HG02759 (cell line): ENCODE data around the gene PAX2.

Experiments
- ATAC-seq: cut with Tn5 transposase; IDR thresholded peaks from one replicate; pipeline ENCODE4 v1.9.1; 2021; ENCODE audit warnings: mild to moderate bottlenecking, moderate library complexity; ENCODE audit not compliant: unreplicated experiment

The PAX2 gene

DNA sequence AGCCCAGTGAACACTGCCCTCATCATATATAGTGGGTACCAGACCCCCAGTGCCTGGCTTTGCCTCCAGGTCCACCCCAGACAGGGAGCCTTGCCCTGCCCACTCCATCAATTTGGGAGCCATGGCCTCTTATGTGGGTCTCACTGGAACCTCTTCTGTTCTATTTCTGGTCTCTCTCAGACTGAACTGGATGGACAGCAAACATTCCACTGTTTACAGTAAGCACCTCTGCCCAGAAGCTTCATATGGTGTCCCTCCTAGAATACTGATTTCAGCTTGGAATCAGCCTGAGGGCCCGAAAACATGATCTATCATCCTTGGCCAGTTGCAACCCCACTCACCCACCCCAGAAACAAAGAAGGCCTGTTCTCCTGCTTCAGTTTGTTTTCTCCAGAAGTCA lies 86.4 kb downstream of the PAX2 start:
- ATAC-seq = no peak

DNA sequence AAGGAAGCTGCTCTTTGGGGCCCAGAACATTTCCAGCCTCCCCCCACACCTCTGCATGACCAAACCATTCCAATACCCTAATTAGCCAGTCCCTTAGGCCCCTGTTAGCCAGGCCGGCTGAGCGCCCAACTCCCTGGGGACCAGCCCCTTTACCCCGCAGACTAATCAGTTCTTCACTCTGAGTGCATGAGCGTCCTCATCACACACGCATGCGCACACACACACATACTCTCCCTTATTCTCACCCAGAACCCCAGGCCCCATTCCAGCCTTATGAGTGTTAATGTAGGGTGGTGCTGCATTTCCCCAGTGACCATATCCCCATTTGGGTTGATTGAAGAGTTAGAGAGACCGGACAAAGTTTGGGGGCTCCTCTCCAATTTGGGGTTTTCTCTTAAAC lies 90.4 kb downstream of the PAX2 start:
- ATAC-seq = no peak

GRCh38 chr10:100836891-100837290 lies 91.5 kb downstream of the PAX2 start:
- no peak for ATAC-seq

DNA sequence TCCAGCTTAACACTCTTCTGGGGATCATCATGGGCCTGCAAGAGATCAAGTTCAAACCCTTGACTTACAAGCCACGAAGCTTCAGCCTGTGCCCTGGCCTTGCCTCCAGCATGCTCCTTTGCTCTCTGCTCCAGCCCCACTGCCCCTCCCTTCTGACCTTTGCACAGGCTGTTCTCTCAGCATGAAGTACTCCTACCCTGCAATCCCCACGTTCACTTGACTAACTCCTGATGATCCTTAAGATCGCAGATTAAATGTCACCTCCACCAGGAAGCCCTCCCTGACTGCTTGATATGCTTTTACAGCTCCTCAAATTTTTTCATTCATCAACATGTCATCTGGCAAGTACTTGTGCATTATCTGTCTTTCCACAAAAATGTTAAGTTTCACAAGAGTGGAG lies 91.9 kb downstream of the PAX2 start:
- ATAC-seq = no peak

DNA sequence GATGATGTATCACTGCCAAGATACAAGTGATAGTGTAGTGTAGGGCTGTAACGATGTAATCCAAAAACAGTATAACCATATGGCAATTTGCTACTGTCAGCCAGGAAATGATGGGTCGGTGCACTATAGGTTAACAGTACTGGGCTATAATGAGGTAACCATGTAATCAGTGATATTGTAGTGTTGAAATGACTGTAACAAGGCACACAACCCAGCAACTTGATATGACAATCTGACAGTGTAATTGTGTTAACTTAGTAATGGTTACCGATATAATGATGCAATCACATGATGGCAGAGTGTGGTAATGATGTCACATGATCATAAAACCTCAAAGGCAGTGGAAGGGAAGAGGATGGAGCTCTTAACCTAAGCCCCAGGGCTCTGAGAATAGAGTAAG lies 93.6 kb downstream of the PAX2 start:
- ATAC-seq = no peak

DNA sequence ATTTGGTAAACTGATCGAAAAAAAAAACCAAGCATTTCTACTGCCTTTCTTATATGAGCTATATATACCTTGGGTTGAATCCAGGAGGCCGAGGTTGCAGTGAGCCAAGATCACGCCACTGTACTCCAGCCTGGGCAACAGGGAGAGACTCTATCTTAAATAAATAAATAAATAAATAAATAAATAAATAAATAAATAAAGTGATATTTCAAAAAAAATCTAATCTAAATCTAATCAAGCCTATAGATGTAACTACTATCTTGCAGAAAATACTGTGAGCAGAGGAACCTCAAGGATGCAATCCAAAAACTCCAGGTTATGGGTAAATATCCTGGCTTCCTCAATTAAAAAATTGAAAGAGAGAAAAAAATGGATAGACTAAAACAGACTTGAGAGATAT lies 96.1 kb downstream of the PAX2 start:
- no peak for ATAC-seq

DNA sequence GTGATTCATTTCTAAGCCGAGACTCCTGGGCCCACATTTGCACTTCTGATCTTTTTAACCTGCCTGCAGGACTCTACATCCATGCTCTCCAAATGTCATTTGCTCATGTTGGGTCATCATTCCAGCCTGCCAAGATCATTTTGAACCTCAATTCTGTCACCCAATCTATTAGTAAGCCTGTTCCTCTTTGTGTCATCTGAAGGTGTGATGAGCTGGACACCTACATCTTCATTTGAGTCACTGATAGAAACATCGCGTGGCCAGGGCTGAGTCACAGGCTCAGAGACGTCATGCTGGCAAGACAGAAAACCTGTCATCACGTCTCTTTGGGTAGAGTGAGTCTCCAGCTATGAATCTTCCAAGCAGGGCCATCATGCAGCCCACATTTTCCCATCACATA lies 102.1 kb downstream of the PAX2 start:
- ATAC-seq = no peak

DNA sequence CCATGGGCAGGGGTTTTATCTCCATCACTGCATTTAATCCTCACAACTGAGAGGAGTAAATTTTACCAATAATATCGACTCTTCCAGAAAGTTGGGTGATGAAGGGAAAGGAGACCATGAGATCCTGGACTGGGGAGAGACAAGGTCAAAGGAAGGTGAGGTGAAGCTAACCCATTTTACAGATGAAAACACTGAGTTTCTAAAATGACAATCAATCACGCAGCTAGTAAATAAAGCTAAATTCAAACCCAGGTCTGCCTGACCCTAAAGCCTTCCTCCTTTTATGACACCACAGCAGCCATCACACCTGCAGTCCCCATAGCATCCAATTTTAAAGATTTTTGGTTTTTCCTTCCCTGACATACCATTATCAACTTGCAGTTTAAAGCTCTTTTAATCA lies 103.4 kb downstream of the PAX2 start:
- no peak for ATAC-seq

DNA sequence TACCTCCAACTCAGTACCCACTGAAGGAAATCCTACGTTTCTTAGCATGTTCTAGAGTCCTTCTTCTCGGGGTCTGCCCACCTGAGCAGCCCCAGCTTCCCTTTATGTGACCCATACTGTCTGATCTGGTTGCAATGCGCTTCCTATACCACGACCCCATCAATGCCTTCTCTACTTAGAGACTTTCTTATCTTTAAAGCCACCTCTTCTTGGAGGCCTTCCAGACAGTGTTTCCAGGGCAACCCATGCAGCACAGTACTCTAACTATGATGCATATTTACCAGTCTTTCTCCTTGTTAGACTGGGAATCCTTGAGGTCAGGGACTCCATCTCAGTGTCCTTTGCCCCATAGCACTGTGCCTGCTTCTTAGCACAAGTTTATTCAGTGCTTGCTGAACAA lies 112.9 kb downstream of the PAX2 start:
- ATAC-seq = no peak

- ATAC-seq = no peak
Measured at GRCh38 chr10:100858747-100859483, 113.5 kb downstream of the PAX2 start.

- ATAC-seq = no peak
Measured at GRCh38 chr10:100859484-100859763, 114.0 kb downstream of the PAX2 start.

- no peak for ATAC-seq
Measured at GRCh38 chr10:100863433-100863832, 118.1 kb downstream of the PAX2 start.

GRCh38 chr10:100864036-100864885 lies 118.9 kb downstream of the PAX2 start:
- no peak for ATAC-seq

- no peak for ATAC-seq
Measured at GRCh38 chr10:100864978-100865377, 119.6 kb downstream of the PAX2 start.

DNA sequence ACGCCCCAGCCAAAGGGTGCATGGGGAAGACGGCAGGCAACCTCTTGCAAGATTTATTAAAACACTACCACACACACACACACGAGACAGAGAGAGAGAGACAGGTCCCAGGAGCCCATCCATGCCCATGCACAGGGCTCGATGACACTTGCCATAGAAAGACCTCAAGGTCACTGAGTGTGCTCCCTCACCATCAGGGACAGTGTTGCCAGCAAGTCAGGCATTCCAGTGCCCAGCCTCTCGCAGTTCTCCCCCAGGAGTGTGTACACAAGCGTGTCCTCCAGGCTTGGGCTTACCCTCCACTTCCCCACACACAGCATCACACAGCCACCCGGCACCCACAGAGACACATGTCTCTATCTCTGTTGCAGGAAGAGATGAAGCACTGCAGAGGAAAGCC lies 120.6 kb downstream of the PAX2 start:
- ATAC-seq = no peak

DNA sequence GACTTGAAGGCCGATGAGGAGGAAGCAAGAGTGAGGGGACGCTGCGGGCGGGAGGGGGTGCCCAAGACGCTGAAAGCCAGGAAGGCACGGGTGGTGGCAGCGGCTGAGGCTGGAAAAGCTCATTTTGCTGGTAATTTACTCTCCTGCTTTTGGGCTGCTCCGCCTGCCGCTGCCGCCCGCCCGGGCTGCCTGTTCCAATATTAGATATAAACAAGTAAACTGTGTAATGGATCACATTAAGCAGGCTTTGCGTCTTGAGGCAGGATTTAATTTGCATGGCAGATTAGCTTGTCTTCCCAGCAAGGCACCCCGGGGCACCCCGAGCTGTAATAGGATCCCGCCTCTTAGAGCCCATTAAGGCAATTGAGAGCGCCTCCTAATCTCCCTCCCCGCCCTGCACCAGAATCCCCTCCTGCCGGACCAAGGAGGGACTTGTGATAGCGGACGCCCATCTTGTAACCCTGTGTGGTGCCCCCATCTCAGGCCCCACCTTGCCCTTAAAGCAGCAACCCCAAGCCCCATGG lies 121.3 kb downstream of the PAX2 start:
- no peak for ATAC-seq

DNA sequence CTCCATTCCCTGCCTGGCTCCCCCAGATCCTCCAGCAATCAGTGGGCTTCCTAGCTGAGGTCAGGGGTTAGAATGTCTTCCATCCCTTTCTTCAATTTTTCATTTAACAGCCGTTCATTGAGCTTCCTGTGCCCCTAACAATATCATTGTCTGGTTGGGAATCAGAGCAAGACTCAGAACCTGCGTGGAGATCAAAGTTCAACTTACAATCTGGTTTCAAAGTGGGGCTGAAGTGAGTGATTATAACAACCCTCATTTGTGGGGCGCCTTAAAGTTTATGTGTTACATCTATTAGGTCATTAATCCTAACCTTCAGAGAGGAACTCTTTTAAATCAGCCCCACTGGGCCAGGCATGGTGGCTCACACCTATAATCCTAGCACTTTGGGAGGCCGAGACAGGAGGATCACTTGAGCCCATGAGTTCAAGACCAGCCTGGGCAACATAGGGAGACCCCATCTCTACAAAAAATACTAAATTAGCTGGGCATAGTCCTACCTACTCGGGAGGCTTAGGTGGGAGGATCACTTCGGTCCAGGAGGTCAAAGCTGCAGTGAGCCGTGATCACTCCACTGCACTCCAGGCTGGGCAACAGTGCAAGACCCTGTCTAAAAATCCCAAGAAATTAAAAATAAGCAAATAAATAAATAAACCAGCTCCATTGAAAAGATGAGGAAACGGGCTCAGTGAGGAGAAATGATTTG lies 122.0 kb downstream of the PAX2 start:
- ATAC-seq = no peak

DNA sequence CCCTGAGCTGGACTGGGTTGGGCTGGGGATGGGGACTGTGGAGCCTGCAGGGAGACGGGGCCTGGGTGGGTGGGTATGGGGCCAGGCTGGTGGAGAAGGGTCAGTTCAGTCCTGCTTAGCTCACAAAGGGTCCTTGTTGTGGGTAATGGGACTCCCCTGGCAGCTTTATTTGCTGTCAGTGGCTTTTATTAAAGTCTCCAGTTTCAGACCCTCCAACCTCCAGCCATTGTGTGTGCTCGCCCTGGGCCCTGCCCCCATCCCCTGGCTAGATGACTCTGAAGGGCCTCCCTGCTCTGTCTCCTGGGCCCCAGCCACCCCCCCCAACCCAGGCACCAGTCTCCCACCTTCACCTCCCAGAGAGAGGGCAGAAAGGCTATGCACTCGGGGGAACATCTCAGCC lies 123.0 kb downstream of the PAX2 start:
- ATAC-seq = no peak

DNA sequence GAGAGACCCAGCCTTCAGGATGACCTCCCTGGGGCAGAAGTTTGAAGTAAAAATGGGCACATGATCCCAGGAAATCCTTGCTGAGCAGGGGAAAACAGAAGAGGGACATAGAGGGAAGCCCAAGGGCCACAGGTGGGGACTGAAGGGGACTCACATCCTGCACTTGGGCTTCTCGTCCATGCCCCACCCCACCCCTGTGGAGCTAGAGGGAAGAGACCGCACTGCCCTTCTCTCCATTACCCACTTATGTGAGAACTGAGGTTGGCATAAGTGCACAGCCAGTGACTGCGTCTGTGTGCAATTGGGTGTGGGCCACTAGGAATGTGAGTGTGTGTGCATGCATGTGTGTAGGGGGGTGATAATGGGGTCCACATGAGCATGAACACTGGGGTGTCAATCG lies 124.0 kb downstream of the PAX2 start:
- no peak for ATAC-seq

DNA sequence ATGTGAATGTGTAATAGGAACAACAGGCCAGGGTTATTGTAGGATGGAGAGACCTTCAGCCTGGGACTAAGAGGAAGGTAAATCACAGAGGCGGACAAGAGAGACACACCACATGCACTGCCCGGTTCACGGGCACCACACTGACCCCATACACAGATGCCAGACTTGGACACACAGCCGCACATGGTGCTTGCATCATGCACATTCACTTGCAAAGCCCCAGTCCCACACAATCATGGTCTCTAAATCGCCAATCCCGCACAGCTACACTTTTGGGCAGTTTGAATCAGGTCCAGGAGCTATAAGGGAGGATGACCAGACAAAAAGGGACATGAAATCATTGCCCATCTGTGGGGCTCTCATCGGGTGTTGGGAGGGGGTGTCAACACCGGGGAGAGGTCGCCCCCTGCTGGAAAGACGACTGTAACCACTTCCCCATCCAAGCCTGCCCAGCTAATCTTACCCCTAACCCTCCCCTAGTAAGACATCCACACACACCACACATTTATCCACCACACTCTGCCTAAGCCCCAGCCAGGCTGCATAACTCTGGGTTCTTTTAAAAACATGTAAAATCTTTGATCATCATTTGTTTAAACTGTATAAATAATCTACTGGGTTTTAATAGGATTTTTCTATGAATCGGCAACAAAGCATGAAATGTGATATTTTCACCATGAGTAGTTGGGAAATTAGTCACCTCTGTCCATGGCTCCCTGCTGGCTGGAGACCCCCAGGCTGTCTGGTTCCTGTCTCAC lies 126.8 kb downstream of the PAX2 start:
- no peak for ATAC-seq
